ENCODE results near the gene ATP8A2.

- TF ChIP-seq SIN3A (IDR thresholded peaks at IDR 0.05; ENCODE audit: borderline replicate concordance, insufficient read depth, low read length) (no peak), POLR2AphosphoS5 (IDR thresholded peaks at IDR 0.05; ENCODE audit: low read depth, low read length) (no peak), REST (IDR thresholded peaks at IDR 0.05; ENCODE audit: insufficient read depth in 1 of 2, low read depth in 2 of 2, low read length in 2 of 2) (no peak), TAF1 (IDR thresholded peaks at IDR 0.05; ENCODE audit: borderline replicate concordance, insufficient read depth, low read length) (no peak), FOXP2 (optimal IDR thresholded peaks at IDR 0.05; ENCODE audit: borderline replicate concordance, extremely low read depth, extremely low read length, insufficient read depth) (no peak)
Observed at GRCh38 chr13:25899464-25899863, 527.7 kb downstream of the ATP8A2 start.

Data from PFSK-1 (cell line).